8988T (cell line): ENCODE data around the gene PLEKHG4B.
"Not testable (repeated sequence)": the region's sequence is repeated elsewhere in the genome, so short reads cannot be mapped to it uniquely, and the experiment has no call there.

ENCODE experiments used
- DNase-seq: peaks from one replicate; pipeline ENCODE4 v3.0.0; 2011

PLEKHG4B gene

GRCh38 chr5:204462-204861, 112.5 kb downstream of the PLEKHG4B start:
- no peak for DNase-seq

GRCh38 chr5:204966-205670, 113.2 kb downstream of the PLEKHG4B start:
- no peak for DNase-seq

- peak; percentile 15 for DNase-seq
Measured at GRCh38 chr5:206406-206805, 114.4 kb downstream of the PLEKHG4B start.

- no peak for DNase-seq
Measured at GRCh38 chr5:206927-207536, 115.1 kb downstream of the PLEKHG4B start.

GRCh38 chr5:207599-207998, 115.6 kb downstream of the PLEKHG4B start:
- no peak for DNase-seq

GRCh38 chr5:208449-209114, 116.6 kb downstream of the PLEKHG4B start:
- no peak for DNase-seq

GRCh38 chr5:213803-214395, 121.9 kb downstream of the PLEKHG4B start:
- no peak for DNase-seq

- not testable (repeated sequence) for DNase-seq
Measured at GRCh38 chr5:215256-215655, 123.3 kb downstream of the PLEKHG4B start.

GRCh38 chr5:216076-216475, 124.1 kb downstream of the PLEKHG4B start:
- DNase-seq, result not testable (repeated sequence)

GRCh38 chr5:217494-218456, 125.8 kb downstream of the PLEKHG4B start, which contains the start of the genes CCDC127 and SDHA:
Gene CCDC127 (minus strand): TSS chr5:218153. CDS start chr5:216849, 1,304 bp downstream.
Gene SDHA (plus strand): TSS chr5:218320. CDS start chr5:218356, 36 bp downstream.
- peak; percentile 100 for DNase-seq

GRCh38 chr5:218457-219291, 126.7 kb downstream of the PLEKHG4B start:
- DNase-seq, result peak; percentile 25

- peak; percentile 39 for DNase-seq
Measured at GRCh38 chr5:219460-219863, 127.5 kb downstream of the PLEKHG4B start.

GRCh38 chr5:219991-220390, 128.0 kb downstream of the PLEKHG4B start:
- DNase-seq, result no peak

- not testable (repeated sequence) for DNase-seq
Measured at GRCh38 chr5:222951-223715, 131.2 kb downstream of the PLEKHG4B start.

GRCh38 chr5:223791-224190, 131.8 kb downstream of the PLEKHG4B start:
- DNase-seq, result no peak

GRCh38 chr5:225334-225733, 133.4 kb downstream of the PLEKHG4B start:
- no peak for DNase-seq

GRCh38 chr5:227375-227774, 135.4 kb downstream of the PLEKHG4B start:
- DNase-seq, result not testable (repeated sequence)

- DNase-seq, result no peak
Measured at GRCh38 chr5:228886-229285, 136.9 kb downstream of the PLEKHG4B start.

GRCh38 chr5:230711-231110, 138.7 kb downstream of the PLEKHG4B start:
- DNase-seq, result no peak

- no peak for DNase-seq
Measured at GRCh38 chr5:231661-232060, 139.7 kb downstream of the PLEKHG4B start.
